A673 (cell line): ENCODE data around the gene PAX5. TPM values are rescaled to one million over a fixed set of nuclear protein-coding genes. Genes with fewer than 3 reads are reported as not detected.

Experiments used
- BruUV-seq: library from RNA; stranded (reverse); fragments of 400-500 nt; replicated peaks from 2 replicates; lab custom pipeline; 2021; lab: Mats Ljungman, UMichigan
- CTCF ChIA-PET: fragments of 300-600 bp; sonication (Branson Sonifier 250); formaldehyde crosslinking; loops from one replicate; lab custom pipeline; 2022; ENCODE audit warnings: antibody characterized with exemption; lab: Charles Lee
- POLR2A ChIA-PET: fragments of 300-600 bp; sonication (Branson Sonifier 250); formaldehyde crosslinking; loops from one replicate; lab custom pipeline; 2022; ENCODE audit warnings: antibody characterized with exemption; ENCODE audit not compliant: low non-redundant PET; lab: Charles Lee
- DNase-seq: peaks from one replicate; pipeline ENCODE4 v3.0.0-alpha.2; 2015; ENCODE audit warnings: low spot score
- H3K27ac ChIP-seq: fragments of 200-600 bp; sonication (generic); 2 replicates; pipeline ENCODE4 v1.5.1; 2016; ENCODE audit warnings: mixed run types, low read depth, mild to moderate bottlenecking, mixed read lengths, antibody characterized with exemption, low read length; ENCODE audit not compliant: poor library complexity, severe bottlenecking
- H3K27me3 ChIP-seq: fragments of 200-600 bp; sonication (generic); replicated peaks from 2 replicates; pipeline ENCODE4 v1.6.1; 2017; ENCODE audit warnings: mixed run types, low read depth, mild to moderate bottlenecking, mixed read lengths, antibody characterized with exemption, low read length; ENCODE audit not compliant: insufficient read depth, poor library complexity
- H3K36me3 ChIP-seq: fragments of 200-600 bp; sonication (generic); 2 replicates; pipeline ENCODE4 v1.6.1; 2016; ENCODE audit warnings: mixed run types, mild to moderate bottlenecking, mixed read lengths, antibody characterized with exemption, low read length; ENCODE audit not compliant: insufficient read depth, poor library complexity, severe bottlenecking
- H3K4me1 ChIP-seq: fragments of 200-600 bp; sonication (generic); 2 replicates; pipeline ENCODE4 v1.6.1; 2017; ENCODE audit warnings: mixed run types, mild to moderate bottlenecking, mixed read lengths, antibody characterized with exemption, low read length; ENCODE audit not compliant: insufficient read depth, poor library complexity, severe bottlenecking
- H3K4me3 ChIP-seq: fragments of 200-600 bp; sonication (generic); 2 replicates; pipeline ENCODE4 v1.5.1; 2016; ENCODE audit warnings: low read depth, mixed run types, mild to moderate bottlenecking, mixed read lengths, low read length; ENCODE audit not compliant: poor library complexity, severe bottlenecking
- H3K9me3 ChIP-seq: fragments of 200-600 bp; sonication (generic); 2 replicates; pipeline ENCODE4 v1.6.1; 2016; ENCODE audit warnings: mixed run types, low read depth, mild to moderate bottlenecking, mixed read lengths, antibody characterized with exemption, low read length; ENCODE audit not compliant: poor library complexity, severe bottlenecking
- EZH2 ChIP-seq: fragments of 200-600 bp; sonication (generic); IDR thresholded peaks from 2 replicates; pipeline ENCODE4 v1.6.1; 2017; ENCODE audit warnings: borderline replicate concordance, low read depth, mild to moderate bottlenecking, mixed read lengths, antibody characterized with exemption, low read length; ENCODE audit not compliant: poor library complexity, severe bottlenecking
- intact Hi-C: fragments of 100-400 bp; cut with micrococcal nuclease; formaldehyde crosslinking; loops from one replicate; pipeline ENCODE4 v1.10.0; 2022; ENCODE audit not compliant: unreplicated experiment
- total RNA-seq: library from RNA; stranded (reverse); gene quantifications from 2 replicates; pipeline ENCODE4 v1.2.3, GENCODE V29; 2021
- TF ChIP-seq, protein P1 (sequence below): fragments of 300-800, 200-600 bp; sonication (generic); conservative IDR thresholded peaks from 2 replicates; pipeline ENCODE4 v1.5.1; 2017; ENCODE audit warnings: low read depth, mild to moderate bottlenecking, antibody characterized with exemption, low read length, moderate library complexity, mixed read lengths

PAX5 gene
- total RNA-seq, 1 experiment from 2014 or later = 5.5 TPM

DNA sequence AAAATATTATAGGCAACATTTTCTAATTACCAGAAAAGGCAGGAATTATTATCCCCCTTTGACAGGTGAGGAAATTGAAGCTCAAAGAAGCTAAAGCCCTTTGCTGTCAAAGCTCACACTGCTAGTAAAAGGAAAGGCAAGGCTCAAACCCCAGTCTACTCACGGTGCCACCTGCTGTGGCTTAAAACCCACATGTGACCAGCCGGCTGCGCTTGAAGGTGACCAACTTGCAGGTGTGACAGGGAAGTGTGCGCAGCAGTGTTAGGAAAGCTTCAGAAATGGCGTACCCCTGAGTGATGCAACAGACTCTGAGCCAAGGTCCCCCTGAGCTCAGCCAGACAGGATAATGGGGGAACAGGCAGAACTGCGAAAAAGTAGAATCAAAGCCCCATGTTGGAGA lies 45.2 kb downstream of the PAX5 start:
- Histone ChIP-seq H3K9me3 (peaks cover 6% of the 10 kb centered on the region), H3K27me3 (no peaks in the 10 kb centered on the region), H3K4me3 (no peak overlapping the region), H3K4me1 (peaks cover 11% of the 10 kb centered on the region), H3K36me3 (no peaks in the 10 kb centered on the region), H3K27ac (no peak overlapping the region)
- BruUV-seq = no TSS peak
- CTCF ChIA-PET = no interaction called here
- no peak for TF ChIP-seq EZH2
- TF ChIP-seq, protein P1, sequence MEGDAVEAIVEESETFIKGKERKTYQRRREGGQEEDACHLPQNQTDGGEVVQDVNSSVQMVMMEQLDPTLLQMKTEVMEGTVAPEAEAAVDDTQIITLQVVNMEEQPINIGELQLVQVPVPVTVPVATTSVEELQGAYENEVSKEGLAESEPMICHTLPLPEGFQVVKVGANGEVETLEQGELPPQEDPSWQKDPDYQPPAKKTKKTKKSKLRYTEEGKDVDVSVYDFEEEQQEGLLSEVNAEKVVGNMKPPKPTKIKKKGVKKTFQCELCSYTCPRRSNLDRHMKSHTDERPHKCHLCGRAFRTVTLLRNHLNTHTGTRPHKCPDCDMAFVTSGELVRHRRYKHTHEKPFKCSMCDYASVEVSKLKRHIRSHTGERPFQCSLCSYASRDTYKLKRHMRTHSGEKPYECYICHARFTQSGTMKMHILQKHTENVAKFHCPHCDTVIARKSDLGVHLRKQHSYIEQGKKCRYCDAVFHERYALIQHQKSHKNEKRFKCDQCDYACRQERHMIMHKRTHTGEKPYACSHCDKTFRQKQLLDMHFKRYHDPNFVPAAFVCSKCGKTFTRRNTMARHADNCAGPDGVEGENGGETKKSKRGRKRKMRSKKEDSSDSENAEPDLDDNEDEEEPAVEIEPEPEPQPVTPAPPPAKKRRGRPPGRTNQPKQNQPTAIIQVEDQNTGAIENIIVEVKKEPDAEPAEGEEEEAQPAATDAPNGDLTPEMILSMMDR = no peak
- no peak for DNase-seq
- intact Hi-C loops = no loop called here
- POLR2A ChIA-PET = no interaction called here

DNA sequence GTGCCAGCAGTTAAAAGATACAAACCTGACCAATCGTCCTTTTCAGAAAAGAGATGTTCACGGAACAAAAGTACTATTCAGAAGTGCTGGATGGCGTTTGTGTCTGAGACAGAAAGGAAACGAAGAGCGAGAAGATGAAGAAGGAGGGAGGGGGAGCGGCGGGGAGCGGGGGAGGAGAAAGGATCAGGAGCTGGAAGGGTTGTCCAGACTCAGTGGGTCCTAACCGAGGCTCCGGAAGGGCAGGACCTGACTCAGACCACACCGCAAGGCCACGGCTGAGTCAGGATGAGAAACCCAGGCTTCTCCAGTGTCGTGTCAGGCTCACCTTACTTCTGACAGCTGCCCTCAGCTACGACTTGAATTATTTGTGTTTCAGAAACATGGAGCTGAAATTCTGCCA lies 46.2 kb downstream of the PAX5 start:
- CTCF ChIA-PET = interaction anchor here (0.7 kb wide), 1 partner anchor 13 kb away, joined by 10 read pairs; no protein-coding TSS in a partner anchor
- BruUV-seq = no TSS peak
- no peak for DNase-seq

DNA sequence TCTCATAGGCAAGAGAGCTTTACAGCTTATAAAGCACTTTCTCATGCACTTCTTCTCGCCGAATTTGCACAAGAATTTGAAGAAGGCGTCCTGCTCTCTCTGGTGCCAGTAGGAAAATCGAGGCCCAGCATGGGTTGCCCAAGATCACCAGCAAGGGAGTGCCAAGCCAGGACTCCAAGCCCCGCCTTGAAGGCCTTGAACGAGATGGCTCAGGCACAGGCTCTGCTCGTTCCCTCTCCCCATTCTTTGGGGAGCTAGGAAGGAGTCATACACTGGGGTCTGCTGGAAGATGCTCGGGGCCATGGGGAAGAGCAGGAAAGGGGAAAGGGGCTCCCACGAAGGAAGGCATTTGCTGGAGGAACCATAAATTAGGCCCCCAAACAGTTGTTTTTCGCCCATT lies 46.7 kb downstream of the PAX5 start:
- intact Hi-C loops = no loop called here
- no peak for TF ChIP-seq EZH2
- TF ChIP-seq, protein P1 = no peak
- Histone ChIP-seq H3K27me3 (no peaks in the 10 kb centered on the region), H3K9me3 (peaks cover 6% of the 10 kb centered on the region), H3K36me3 (no peaks in the 10 kb centered on the region), H3K4me1 (peaks cover 6% of the 10 kb centered on the region), H3K27ac (no peak overlapping the region), H3K4me3 (no peak overlapping the region)
- no peak for DNase-seq
- POLR2A ChIA-PET = no interaction called here
- no TSS peak for BruUV-seq
- CTCF ChIA-PET = no interaction called here

More for the DNA sequence above, 46.2 kb downstream of the PAX5 start:
- POLR2A ChIA-PET = no interaction called here
- Histone ChIP-seq H3K4me3 (no peak overlapping the region), H3K9me3 (peaks cover 6% of the 10 kb centered on the region), H3K4me1 (peaks cover 6% of the 10 kb centered on the region), H3K27me3 (no peaks in the 10 kb centered on the region), H3K36me3 (no peaks in the 10 kb centered on the region), H3K27ac (no peak overlapping the region)
- no peak for TF ChIP-seq EZH2
- TF ChIP-seq, protein P1 = no peak
- intact Hi-C loops = no loop called here
